ENCODE measurements around the gene TMSB10. TPM values are rescaled to one million over a fixed set of nuclear protein-coding genes. Genes with fewer than 3 reads are reported as not detected.
"Not testable (repeated sequence)": the region's sequence is repeated elsewhere in the genome, so short reads cannot be mapped to it uniquely, and the experiment has no call there.

The TMSB10 gene
- total RNA-seq, 1 experiment from 2014 or later = 5,246 TPM

- H2AFZ ChIP-seq (ENCODE audit: low read length) = no peak overlapping the region
- CTCF ChIA-PET = no interaction called here
- ATAC-seq = no peak
Observed at GRCh38 chr2:84874381-84875212, 30.9 kb upstream of the TMSB10 start.

GRCh38 chr2:84875213-84875560, 30.3 kb upstream of the TMSB10 start:
- Histone ChIP-seq H3K79me2 (ENCODE audit: low read length) (no peaks in the 10 kb centered on the region), H3K4me1 (ENCODE audit: insufficient read depth, low read length) (no peaks in the 10 kb centered on the region), H3K9ac (ENCODE audit: low read length) (no peak overlapping the region), H3K27me3 (ENCODE audit: low read length) (peaks cover 3% of the 10 kb centered on the region), H3F3A (ENCODE audit: low read length, unreplicated experiment) (no peaks in the 10 kb centered on the region), H4K20me1 (ENCODE audit: low read length) (no peaks in the 10 kb centered on the region), H3K36me3 (ENCODE audit: low read depth, low read length) (no peaks in the 10 kb centered on the region), H3K9me2 (replicated peaks; ENCODE audit: low read length) (no peaks in the 10 kb centered on the region), H3K4me3 (ENCODE audit: low read length) (no peak overlapping the region), H3K9me3 (ENCODE audit: low read length) (no peaks in the 10 kb centered on the region), H3K4me2 (ENCODE audit: low read length) (no peak overlapping the region), H3K27ac (ENCODE audit: low read length) (no peak overlapping the region), H2AFZ (ENCODE audit: low read length) (no peak overlapping the region)
- intact Hi-C loops (cut with micrococcal nuclease) = no loop called here
- ChIA-PET CTCF (no interaction called here), POLR2A (ENCODE audit: unreplicated experiment) (interaction anchor here (0.9 kb wide), 1 partner anchor 843 kb away, joined by 6 read pairs; no protein-coding TSS in a partner anchor)
- TF ChIP-seq EZH2 (IDR thresholded peaks at IDR 0.05; ENCODE audit: low read length, unreplicated experiment) (no peak), CTCF (conservative IDR thresholded peaks at IDR 0.05; ENCODE audit: low read depth, low read length) (no peak), EZH2phosphoT487 (IDR thresholded peaks at IDR 0.05; ENCODE audit: borderline replicate concordance, low read length) (no peak)
- ATAC-seq = no peak
- BruUV-seq (replicated peaks) = no TSS peak
- DNase-seq = no peak

More at GRCh38 chr2:84874381-84875212, 30.9 kb upstream of the TMSB10 start:
- no peak overlapping the region for H3K4me3 ChIP-seq (ENCODE audit: low read length)
- no peaks in the 10 kb centered on the region for H3K4me1 ChIP-seq (ENCODE audit: insufficient read depth, low read length)
- no peaks in the 10 kb centered on the region for H3K9me2 ChIP-seq (replicated peaks; ENCODE audit: low read length)
- no peak for TF ChIP-seq CTCF (conservative IDR thresholded peaks at IDR 0.05; ENCODE audit: low read depth, low read length)
- TF ChIP-seq EZH2 (IDR thresholded peaks at IDR 0.05; ENCODE audit: low read length, unreplicated experiment) = no peak
- TF ChIP-seq EZH2phosphoT487 (IDR thresholded peaks at IDR 0.05; ENCODE audit: borderline replicate concordance, low read length) = no peak
- H3K4me2 ChIP-seq (ENCODE audit: low read length) = no peak overlapping the region
- no peaks in the 10 kb centered on the region for H3K79me2 ChIP-seq (ENCODE audit: low read length)
- no peaks in the 10 kb centered on the region for H3K9me3 ChIP-seq (ENCODE audit: low read length)
- POLR2A ChIA-PET (ENCODE audit: unreplicated experiment) = interaction anchor here (0.9 kb wide), 1 partner anchor 842 kb away, joined by 6 read pairs; no protein-coding TSS in a partner anchor
- H4K20me1 ChIP-seq (ENCODE audit: low read length) = no peaks in the 10 kb centered on the region
- H3K27ac ChIP-seq (ENCODE audit: low read length) = no peak overlapping the region
- no peaks in the 10 kb centered on the region for H3K27me3 ChIP-seq (ENCODE audit: low read length)
- no peaks in the 10 kb centered on the region for H3F3A ChIP-seq (ENCODE audit: low read length, unreplicated experiment)
- no TSS peak for BruUV-seq (replicated peaks)
- H3K36me3 ChIP-seq (ENCODE audit: low read depth, low read length) = no peaks in the 10 kb centered on the region
- H3K9ac ChIP-seq (ENCODE audit: low read length) = no peak overlapping the region
- no peak for DNase-seq
- intact Hi-C loops (cut with micrococcal nuclease) = no loop called here

GRCh38 chr2:84875619-84876018, 29.8 kb upstream of the TMSB10 start:
- H3K27ac ChIP-seq (ENCODE audit: low read length); intact Hi-C loops (cut with micrococcal nuclease); H3K4me2 ChIP-seq (ENCODE audit: low read length); H3K9me2 ChIP-seq (replicated peaks; ENCODE audit: low read length); H2AFZ ChIP-seq (ENCODE audit: low read length); BruUV-seq (replicated peaks); H3K9me3 ChIP-seq (ENCODE audit: low read length); H3K36me3 ChIP-seq (ENCODE audit: low read depth, low read length); ATAC-seq; H3K27me3 ChIP-seq (ENCODE audit: low read length); H3K4me1 ChIP-seq (ENCODE audit: insufficient read depth, low read length); H4K20me1 ChIP-seq (ENCODE audit: low read length); DNase-seq; H3K9ac ChIP-seq (ENCODE audit: low read length); POLR2A ChIA-PET (ENCODE audit: unreplicated experiment); H3K4me3 ChIP-seq (ENCODE audit: low read length); H3F3A ChIP-seq (ENCODE audit: low read length, unreplicated experiment); CTCF ChIA-PET; H3K79me2 ChIP-seq (ENCODE audit: low read length): not testable (repeated sequence)

All from PC-3 (cell line).